Activated naive CD8-positive, alpha-beta T cell treated with anti-CD3 and anti-CD28 coated beads, Interleukin-2, amount 50 U/mL, for 24 hours (primary cell): Measurements from ENCODE around the gene WDR37.
"Not testable (repeated sequence)": the region's sequence is repeated elsewhere in the genome, so short reads cannot be mapped to it uniquely, and the experiment has no call there.

Experiments used
- ATAC-seq: fragments of 150-1000 bp; cut with Tn5 transposase; one replicate; pipeline ENCODE4 v1.10.0; 2021
- DNase-seq: peaks from one replicate; pipeline ENCODE4 v3.0.0; 2021
- H3K27ac Mint-ChIP-seq: one replicate; pipeline ENCODE4 v1.8.0; 2021; ENCODE audit warnings: mild to moderate bottlenecking, mixed read lengths
- H3K27me3 Mint-ChIP-seq: one replicate; pipeline ENCODE4 v1.8.0; 2021; ENCODE audit warnings: mixed read lengths
- H3K36me3 Mint-ChIP-seq: one replicate; pipeline ENCODE4 v1.8.0; 2021; ENCODE audit warnings: low read depth, mixed read lengths
- H3K4me1 Mint-ChIP-seq: one replicate; pipeline ENCODE4 v1.8.0; 2021; ENCODE audit warnings: mixed read lengths
- H3K4me3 Mint-ChIP-seq: one replicate; pipeline ENCODE4 v1.8.0; 2021; ENCODE audit warnings: mild to moderate bottlenecking, moderate library complexity, mixed read lengths
- H3K9me3 Mint-ChIP-seq: one replicate; pipeline ENCODE4 v1.8.0; 2021; ENCODE audit warnings: mixed read lengths

The WDR37 gene

DNA sequence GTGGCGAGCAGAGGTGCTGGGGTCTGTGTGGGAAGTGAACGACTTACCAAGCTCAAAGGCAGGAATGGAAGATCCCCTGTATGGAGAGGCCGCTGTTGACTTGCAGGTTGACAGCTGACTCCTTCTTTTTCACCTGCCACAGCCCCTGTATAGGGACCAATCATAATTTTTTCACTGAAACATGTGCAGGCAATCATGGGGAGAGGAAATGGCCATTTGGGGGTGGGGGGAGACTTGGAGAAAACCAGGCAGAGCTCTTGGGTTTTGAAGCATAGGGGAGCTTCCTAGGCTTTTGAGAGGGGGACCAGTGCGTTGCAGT is 101.4 kb downstream of the WDR37 start:
- Mint-ChIP-seq H3K27me3 (peaks cover 3% of the 10 kb centered on the region), H3K4me3 (no peak overlapping the region), H3K9me3 (no peaks in the 10 kb centered on the region), H3K36me3 (no peaks in the 10 kb centered on the region), H3K4me1 (no peaks in the 10 kb centered on the region), H3K27ac (no peak overlapping the region)
- ATAC-seq (no peak), DNase-seq (no peak)

DNA sequence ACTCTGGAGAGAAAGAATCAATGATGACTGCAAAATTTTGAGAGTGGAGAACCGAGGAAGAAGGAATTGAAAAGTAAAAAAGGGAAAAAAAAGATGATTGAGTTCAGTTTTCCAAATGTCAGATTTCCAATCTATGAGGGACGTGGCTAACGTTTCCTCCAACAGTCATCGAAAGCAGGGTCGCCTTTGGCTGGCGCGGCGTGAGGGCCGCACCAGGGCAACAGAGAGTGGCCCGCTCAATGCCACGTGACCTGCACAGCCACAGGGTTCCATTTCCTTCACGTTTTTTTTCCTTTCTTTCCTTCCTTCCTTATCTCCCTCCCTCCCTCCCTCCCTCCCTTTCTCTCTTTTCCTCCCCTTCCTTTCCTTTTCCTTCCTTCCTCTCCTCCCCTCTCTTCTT is 101.9 kb downstream of the WDR37 start:
- DNase-seq, result no peak
- no peak for ATAC-seq
- no peak overlapping the region for H3K27ac Mint-ChIP-seq
- peaks cover 3% of the 10 kb centered on the region for H3K27me3 Mint-ChIP-seq
- no peaks in the 10 kb centered on the region for H3K4me1 Mint-ChIP-seq
- no peak overlapping the region for H3K4me3 Mint-ChIP-seq
- H3K36me3 Mint-ChIP-seq, result no peaks in the 10 kb centered on the region
- H3K9me3 Mint-ChIP-seq, result no peaks in the 10 kb centered on the region

DNA sequence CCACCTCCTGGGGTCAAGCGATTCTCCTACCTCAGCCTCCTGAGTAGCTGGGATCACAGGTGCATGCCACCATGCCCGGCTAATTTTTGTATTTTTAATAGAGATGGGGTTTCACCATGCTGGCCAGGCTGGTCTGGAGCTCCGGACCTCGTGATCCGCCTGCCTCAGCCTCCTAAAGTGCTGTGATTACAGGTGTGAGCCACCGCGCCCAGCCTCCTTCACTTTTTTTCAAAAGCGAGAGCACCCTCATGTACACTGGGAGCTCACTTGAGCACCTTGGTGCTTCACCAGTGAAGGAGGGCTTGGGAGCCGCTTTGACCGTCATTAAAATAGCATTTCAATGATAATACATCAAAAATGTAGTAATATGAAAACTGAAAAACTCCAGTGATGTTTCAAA is 102.4 kb downstream of the WDR37 start:
- ATAC-seq, DNase-seq, H3K27me3 Mint-ChIP-seq, H3K27ac Mint-ChIP-seq, H3K36me3 Mint-ChIP-seq, H3K9me3 Mint-ChIP-seq, H3K4me1 Mint-ChIP-seq, H3K4me3 Mint-ChIP-seq: not testable (repeated sequence)

DNA sequence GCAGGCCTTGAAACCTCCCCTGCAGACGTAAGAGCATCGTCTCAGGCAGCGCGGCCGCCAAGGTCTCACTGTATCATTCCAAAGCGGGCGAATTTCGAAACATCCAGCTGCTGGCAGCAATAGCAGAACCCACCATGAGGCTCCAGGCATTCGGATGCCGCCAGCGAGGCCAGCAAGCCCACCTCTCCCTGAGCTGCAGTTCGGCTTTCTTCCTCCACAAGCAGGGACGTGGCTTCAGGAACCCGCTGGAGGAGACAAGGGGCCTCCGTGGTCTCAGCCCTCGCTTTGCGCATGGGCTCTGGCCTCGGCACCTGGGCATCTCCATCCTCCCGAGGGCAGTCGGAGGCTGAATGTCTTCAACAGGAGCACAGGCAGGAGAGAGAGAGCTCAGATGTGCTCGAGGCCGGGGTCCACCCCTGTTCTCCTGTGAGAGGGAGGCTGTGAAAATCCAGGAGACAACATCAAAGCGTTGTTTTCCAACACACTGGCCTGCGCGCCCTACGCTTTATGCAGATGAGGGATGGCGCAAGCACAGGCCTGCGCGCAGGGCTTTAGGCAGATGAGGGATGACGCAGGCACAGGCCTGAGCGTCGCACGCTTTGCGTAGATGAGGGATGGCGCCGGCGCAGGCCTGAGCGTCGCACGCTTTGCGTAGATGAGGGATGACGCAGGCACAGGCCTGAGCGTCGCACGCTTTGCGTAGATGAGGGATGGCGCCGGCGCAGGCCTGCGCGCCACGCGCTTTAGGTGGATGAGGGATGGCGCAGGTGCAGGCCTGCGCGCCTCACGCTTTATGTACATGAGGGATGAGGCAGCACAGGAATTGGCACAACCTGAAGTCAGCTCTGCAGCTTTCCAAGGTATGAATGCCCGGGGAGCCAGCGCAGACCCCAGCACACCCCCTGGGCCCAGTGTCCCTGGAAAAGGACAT is 103.2 kb downstream of the WDR37 start:
- Mint-ChIP-seq H3K36me3 (no peaks in the 10 kb centered on the region), H3K27ac (no peak overlapping the region), H3K4me3 (no peak overlapping the region), H3K27me3 (peaks cover 3% of the 10 kb centered on the region), H3K4me1 (no peaks in the 10 kb centered on the region), H3K9me3 (no peaks in the 10 kb centered on the region)
- ATAC-seq (no peak), DNase-seq (no peak)

DNA sequence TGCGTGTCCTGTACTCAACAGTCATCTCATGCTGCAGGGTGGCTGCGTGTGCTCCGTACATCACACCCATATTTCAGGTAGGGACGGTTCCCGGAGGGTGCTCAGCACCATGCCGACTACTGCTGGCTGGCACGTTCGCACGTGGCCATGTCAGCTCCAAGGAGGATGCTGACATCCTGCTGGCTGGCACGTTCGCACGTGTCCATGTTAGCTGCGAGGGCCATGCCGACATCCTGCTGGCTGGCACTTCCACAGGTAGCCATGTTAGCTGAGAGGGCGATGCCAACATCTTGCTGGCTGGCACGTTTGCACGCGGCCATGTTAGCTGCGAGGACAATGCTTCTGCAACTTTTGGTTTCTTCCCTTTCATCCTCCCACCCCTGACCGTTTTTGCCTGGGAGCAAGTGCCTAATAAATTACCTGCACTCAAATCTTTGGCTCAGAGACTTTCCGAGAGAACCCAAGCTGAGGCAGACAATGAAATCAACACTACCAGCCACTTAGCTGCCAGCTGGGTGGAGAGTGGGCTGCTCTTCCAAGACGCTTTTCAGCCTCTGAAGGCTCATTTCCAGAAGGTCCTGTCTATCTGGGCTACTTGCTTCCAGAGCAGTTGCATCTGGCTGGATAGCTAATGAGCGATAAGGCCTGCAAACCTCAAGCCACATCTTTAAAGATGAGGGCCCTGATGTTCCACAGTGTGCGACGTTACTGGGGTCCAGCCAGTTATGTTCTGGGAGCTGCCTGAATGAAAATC is 104.6 kb downstream of the WDR37 start:
- Mint-ChIP-seq H3K4me1 (no peaks in the 10 kb centered on the region), H3K9me3 (no peaks in the 10 kb centered on the region), H3K27me3 (peaks cover 3% of the 10 kb centered on the region), H3K4me3 (no peak overlapping the region), H3K27ac (no peak overlapping the region), H3K36me3 (no peaks in the 10 kb centered on the region)
- ATAC-seq (no peak), DNase-seq (no peak)

DNA sequence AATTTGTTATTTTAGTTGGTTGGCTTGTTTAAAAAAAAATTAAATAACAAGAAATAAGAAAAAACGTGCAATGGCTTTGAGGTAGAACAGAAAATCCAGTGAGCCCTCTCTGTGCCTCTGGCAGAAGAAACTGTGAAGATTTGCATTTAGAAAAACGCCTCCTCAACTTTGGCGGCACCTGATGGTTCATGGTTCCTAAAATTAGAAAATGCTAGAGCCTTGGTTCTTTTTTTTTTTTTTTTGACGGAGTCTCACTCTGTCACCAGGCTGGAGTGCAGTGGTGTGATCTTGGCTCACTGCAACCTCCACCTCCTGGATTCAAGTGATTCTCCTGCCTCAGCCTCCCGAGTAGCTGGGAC is 105.1 kb downstream of the WDR37 start:
- not testable (repeated sequence) for DNase-seq, H3K4me3 Mint-ChIP-seq, H3K9me3 Mint-ChIP-seq, H3K4me1 Mint-ChIP-seq, ATAC-seq, H3K36me3 Mint-ChIP-seq, H3K27ac Mint-ChIP-seq, H3K27me3 Mint-ChIP-seq

DNA sequence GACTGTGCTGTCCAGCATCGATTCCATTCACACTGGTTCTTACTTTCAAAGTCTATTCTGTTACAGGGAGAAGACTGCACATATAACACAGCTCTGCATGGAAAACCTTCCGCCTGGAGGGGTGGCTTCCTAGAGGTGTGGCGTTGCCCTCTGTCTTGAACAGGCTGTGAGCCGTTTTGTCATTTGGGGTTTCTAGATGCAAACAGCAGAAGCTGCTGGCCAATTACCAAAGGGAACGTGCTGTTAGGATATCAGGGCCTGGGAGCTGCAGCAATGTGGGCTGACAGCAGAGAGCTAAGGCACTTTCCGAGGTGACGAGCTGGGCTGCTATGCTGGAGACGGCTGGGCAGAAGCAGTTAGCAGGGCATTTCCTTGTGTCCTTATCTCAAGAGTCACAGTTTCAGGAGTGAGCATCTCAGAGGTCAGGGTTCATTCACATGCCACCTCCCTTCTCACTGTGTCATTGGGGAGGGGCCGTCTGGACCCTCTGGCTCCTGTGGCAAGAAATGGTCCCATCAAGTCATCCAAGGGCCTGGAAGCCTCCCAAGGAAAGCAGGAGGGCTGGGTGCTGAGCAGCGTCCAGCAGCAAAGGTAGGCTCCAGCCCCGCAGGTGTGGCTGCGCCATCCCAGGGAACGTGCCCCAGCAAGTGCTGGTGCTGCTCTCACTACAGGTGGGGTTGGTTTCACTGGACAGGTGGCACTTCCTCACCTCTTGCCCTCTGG is 106.5 kb downstream of the WDR37 start:
- Mint-ChIP-seq H3K4me3 (no peak overlapping the region), H3K36me3 (no peaks in the 10 kb centered on the region), H3K27ac (no peak overlapping the region), H3K9me3 (no peaks in the 10 kb centered on the region), H3K4me1 (no peaks in the 10 kb centered on the region), H3K27me3 (no peaks in the 10 kb centered on the region)
- ATAC-seq, result no peak
- no peak for DNase-seq

DNA sequence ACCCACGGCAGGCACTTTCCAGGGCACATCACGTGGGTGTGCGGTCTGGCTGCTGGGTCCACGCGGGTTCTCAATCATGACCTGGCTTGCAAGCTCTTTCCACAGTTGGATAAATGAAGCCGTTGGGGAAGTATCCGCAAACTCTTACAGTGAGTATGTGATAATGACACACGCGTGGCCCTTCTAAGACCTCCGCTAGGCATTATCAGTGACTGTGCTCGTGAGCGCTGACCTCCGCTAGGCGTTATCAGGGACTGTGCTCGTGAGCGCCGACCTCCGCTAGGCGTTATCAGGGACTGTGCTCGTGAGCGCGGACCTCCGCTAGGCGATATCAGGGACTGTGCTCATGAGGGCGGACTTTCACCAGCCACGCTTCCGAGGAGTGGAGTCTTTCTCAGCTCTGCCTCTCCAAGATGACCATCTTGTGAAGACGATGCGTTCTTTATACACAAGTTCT is 107.0 kb downstream of the WDR37 start:
- ATAC-seq, result no peak
- no peaks in the 10 kb centered on the region for H3K9me3 Mint-ChIP-seq
- no peak for DNase-seq
- no peaks in the 10 kb centered on the region for H3K36me3 Mint-ChIP-seq
- no peaks in the 10 kb centered on the region for H3K27me3 Mint-ChIP-seq
- H3K4me1 Mint-ChIP-seq, result no peaks in the 10 kb centered on the region
- no peak overlapping the region for H3K27ac Mint-ChIP-seq
- no peak overlapping the region for H3K4me3 Mint-ChIP-seq

DNA sequence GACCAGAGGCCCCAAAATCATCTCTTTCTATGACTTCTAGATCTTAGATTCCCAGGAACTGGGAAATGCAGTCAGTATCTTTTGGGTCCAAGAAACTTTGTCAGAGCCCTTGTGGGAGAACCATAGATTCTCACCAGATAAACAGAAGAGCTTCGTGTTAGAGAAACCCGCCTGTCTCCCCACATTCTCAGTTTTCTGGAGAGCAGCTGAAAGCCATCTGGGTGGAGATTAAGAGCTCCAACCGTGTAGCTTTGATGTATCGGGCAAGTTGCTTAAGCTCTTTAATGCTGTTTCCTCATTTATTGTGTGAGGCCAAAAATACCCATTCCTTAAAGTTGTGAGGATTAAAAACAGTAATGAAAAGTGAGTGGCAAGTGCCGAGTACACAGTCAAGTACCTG is 107.6 kb downstream of the WDR37 start:
- H3K4me1 Mint-ChIP-seq, result no peaks in the 10 kb centered on the region
- H3K27me3 Mint-ChIP-seq, result peaks cover 2% of the 10 kb centered on the region
- no peak overlapping the region for H3K4me3 Mint-ChIP-seq
- DNase-seq, result no peak
- no peak for ATAC-seq
- no peaks in the 10 kb centered on the region for H3K36me3 Mint-ChIP-seq
- no peaks in the 10 kb centered on the region for H3K9me3 Mint-ChIP-seq
- H3K27ac Mint-ChIP-seq, result no peak overlapping the region

DNA sequence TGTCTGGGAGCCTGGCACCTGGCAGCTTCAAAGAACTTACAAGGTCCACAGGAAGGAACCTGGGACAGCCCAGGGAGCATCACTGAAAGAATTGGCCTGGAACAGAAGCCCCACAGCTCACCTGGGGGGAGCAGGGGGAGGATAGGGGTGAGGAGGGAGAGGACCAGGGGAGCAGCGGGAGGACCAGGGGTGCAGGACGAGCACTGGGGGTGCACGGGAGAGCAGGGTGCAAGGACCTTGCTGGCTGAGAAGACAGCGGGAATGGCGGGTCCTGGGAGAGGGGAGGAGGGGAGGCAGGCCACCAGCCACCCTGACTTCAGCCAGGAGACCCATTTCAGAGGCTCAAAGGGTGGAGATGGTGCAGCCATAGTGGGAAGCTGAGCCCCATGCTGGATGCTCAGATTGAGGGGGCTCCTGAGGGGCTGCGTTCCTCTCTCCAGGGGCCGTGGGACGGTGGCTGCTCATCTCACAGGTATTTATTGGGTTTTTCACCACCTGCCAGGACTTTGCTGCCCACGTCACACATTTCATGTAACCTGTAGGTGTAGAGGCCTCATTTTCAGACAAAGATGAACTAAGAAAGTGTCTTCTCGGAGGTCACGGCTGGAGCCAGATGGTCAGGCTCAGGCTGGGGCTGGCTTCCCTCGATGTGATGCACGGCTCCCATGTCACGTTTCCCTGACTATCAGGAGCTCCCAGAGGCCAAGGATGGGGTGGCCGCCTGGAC is 110.1 kb downstream of the WDR37 start:
- DNase-seq (no peak), ATAC-seq (no peak)
- no peaks in the 10 kb centered on the region for H3K36me3 Mint-ChIP-seq
- no peak overlapping the region for H3K27ac Mint-ChIP-seq
- H3K4me1 Mint-ChIP-seq, result no peaks in the 10 kb centered on the region
- peaks cover 2% of the 10 kb centered on the region for H3K27me3 Mint-ChIP-seq
- no peaks in the 10 kb centered on the region for H3K9me3 Mint-ChIP-seq
- H3K4me3 Mint-ChIP-seq, result no peak overlapping the region

DNA sequence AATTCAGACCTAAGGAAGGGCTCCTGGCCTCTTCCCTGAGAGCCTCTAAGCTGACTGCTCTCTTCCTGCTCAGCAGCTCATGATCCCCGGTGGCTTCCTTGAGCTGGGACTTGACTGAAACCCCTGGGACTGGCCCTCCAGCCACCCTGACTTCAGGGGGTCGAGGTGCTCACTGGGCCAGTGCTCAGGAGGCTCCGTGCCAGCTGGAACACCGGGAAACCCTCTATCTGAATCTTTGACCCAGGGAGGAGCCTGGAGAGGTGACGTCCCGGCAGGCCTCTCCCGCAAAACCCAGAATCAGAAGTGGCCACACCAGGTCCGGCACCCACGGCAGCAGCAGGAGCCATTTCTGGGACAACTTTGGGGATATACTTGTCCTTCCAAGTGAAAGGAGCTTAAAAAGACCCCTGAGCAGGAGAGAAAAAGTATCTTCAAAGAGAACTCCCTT is 110.7 kb downstream of the WDR37 start:
- H3K4me3 Mint-ChIP-seq, result no peak overlapping the region
- no peaks in the 10 kb centered on the region for H3K9me3 Mint-ChIP-seq
- no peak overlapping the region for H3K27ac Mint-ChIP-seq
- ATAC-seq (no peak), DNase-seq (no peak)
- H3K27me3 Mint-ChIP-seq, result peaks cover 2% of the 10 kb centered on the region
- H3K4me1 Mint-ChIP-seq, result no peaks in the 10 kb centered on the region
- H3K36me3 Mint-ChIP-seq, result no peaks in the 10 kb centered on the region

DNA sequence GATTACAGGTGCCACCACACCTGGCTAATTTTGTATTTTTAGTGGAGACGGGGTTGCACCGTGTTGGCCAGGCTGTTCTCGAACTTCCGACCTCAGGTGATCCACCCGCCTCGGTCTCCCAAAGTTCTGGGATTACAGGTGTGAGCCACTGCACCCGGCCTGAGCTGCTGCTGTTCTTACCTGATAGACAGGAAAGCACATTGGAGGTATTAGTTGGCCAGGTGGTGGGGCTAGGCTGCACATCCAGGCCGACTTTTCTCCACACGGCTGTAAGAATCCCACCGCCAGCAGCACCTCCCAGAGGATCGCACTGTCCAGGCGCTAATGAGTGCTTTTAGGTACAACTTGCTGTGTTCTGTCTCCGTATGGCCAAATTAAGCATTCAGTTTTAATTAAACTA is 112.6 kb downstream of the WDR37 start:
- H3K36me3 Mint-ChIP-seq, result no peaks in the 10 kb centered on the region
- H3K4me1 Mint-ChIP-seq, result no peaks in the 10 kb centered on the region
- peaks cover 2% of the 10 kb centered on the region for H3K27me3 Mint-ChIP-seq
- H3K27ac Mint-ChIP-seq, result no peak overlapping the region
- no peaks in the 10 kb centered on the region for H3K9me3 Mint-ChIP-seq
- no peak overlapping the region for H3K4me3 Mint-ChIP-seq
- ATAC-seq (no peak), DNase-seq (no peak)

DNA sequence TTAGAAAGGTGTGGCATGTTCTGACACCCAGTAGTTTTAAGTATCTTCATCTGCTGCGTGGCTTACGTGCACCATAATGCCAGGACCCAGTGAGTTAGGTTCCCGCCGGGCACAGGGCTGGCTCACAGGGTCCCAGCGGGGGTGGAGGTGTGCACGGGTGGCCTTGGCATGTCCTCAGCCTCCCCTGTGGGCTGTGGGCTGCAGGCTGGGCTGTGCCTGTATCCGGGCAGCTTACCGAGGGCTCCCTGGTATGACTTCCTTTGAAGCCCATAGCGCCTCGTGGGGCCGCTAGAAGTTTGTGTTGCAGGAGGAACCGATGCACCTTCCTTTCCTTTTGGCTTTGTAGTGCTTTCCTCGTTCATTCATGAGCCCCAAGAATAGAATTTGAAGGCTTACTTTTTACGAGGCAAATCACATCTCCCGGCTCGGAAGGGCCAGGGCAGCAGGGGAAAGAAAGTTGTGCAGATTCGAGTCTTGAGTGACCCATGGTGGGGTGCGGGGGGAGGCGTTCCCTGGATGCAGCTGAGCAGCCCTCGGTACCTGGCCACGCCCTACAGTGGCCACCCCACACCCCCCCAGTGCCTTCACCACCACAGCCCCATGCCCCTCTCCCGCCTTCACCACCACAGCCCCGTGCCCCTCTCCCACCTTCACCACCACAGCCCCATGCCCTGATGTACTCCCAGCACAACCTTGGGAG is 113.2 kb downstream of the WDR37 start:
- Mint-ChIP-seq H3K36me3 (no peaks in the 10 kb centered on the region), H3K27ac (no peak overlapping the region), H3K4me1 (no peaks in the 10 kb centered on the region), H3K27me3 (peaks cover 2% of the 10 kb centered on the region), H3K4me3 (no peak overlapping the region), H3K9me3 (no peaks in the 10 kb centered on the region)
- DNase-seq, result no peak
- no peak for ATAC-seq
